HG03135 (cell line): ENCODE measurements around the gene MYLK4.
A peak's percentile ranks its signal among the peaks of the same experiment; 100 is the strongest.

Experiments
- ATAC-seq: cut with Tn5 transposase; IDR thresholded peaks from one replicate; pipeline ENCODE4 v1.9.1; 2021; ENCODE audit warnings: mild to moderate bottlenecking, moderate library complexity; ENCODE audit not compliant: unreplicated experiment

The MYLK4 gene

DNA sequence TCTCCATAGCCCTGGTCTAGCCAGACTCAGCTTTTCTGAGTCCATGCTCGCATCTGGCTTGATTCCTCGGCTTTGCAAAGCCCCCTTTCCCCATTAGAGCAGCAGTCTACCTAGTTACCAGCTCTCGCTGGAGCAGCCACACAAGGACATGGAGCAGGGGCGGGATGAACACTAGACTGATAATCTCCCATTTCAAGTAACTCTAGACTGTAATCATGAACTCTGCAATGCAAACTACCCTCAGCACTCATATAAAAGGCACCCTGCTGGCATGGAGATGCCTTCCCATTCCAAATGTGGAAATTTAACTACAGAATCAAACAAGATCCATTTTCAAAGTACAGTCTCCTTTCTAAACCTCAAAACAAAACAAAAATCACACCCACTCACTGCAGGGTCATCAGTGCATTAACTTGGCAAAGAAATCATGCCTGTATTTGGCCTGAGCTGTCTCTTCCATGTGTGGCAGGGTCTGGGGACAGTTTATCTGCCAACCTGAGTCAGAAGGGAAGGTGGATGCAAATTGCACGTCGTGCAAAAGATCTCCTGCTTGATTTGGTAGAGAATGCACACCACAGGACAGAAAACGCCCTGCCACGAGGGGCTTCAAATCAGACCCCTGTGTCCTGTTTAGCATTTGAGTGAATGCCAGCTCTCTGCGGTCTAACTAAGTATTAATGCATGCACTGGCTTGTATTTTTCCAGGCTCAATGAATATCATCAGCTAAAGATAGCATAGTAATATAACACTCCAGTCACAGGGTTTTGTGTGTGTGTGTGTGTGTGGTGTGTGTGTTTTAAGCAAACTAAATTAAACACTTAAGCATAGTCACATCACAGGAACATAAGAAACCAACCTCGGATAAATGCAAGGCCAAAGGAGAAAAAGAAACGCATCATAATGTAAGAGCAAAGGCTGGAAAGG, 85.3 kb downstream of the MYLK4 start:
- ATAC-seq, result no peak

DNA sequence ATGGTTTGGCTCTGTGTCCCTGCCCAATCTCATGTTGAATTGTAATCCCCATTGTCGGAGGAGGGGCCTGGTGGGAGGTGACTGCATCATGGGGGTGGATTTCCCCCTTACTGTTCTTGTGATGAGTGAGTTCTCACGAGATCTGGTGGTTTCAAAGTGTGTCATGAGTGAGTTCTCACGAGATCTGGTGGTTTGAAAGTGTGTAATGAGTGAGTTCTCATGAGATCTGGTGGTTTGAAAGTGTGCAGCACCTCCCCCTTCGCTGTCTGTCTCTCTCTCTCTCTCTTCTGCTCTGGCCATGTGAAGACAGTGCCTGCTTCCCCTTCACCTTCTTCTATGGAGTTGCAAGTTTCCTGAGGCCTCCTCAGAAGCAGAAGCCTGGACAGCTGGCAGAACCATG, 87.6 kb downstream of the MYLK4 start:
- no peak for ATAC-seq

DNA sequence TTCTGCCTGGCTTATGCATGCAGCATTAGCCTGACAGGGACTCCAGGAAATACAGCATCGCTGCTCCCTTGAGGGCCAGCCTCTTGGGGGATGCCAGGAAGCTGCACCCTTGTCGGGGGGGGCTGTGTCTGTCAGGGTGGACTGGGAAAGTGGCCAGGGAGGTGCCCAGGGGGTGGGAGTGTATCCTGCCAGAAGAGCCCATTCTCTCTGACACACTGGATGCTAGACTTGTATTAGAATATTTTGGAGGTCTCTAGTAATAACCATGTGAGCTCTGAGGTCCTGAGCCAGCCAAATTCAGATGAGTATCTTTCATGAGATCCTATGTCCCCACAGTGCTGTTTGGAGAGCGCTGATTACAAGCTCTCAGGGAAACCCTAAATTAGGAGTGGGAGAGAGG, 89.1 kb downstream of the MYLK4 start:
- ATAC-seq, result no peak

DNA sequence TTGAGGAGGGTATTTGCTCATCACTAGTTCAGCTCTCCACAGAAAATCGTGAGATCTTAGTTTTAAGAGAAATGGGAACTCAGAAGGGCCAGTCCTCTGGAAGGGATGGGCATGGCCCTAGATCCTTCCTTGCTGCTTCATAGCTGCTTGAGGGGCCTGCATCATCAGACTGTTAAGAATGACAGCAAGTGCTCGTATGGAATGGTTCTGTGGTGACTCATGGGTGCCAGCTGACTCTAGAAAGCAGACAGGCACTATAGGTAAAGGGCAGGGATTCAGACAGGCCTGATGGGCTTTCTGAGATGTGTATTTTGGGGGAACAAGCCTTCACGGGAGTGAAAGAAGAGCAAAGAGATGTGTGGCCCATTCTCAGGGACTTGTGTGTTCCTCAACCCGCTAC, 90.8 kb downstream of the MYLK4 start:
- no peak for ATAC-seq

DNA sequence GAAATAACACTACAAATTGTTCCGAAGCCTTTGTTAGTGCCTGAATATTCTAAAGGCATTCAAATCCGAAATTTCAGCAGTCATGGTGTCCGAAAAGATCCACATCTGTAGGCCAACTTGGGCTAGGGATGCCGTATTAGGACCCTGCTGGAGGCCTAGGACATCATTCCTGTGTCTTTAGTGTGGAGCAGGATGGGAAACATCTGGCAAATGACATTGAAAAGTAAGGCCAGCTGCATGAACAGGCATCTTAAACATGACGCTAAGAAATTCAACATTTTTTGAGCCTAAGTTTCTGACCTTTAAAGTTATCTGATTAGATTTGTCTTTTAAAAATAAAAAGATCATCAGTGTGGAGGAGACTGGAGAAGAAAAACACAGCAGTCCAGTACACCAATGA, 91.3 kb downstream of the MYLK4 start:
- no peak for ATAC-seq

DNA sequence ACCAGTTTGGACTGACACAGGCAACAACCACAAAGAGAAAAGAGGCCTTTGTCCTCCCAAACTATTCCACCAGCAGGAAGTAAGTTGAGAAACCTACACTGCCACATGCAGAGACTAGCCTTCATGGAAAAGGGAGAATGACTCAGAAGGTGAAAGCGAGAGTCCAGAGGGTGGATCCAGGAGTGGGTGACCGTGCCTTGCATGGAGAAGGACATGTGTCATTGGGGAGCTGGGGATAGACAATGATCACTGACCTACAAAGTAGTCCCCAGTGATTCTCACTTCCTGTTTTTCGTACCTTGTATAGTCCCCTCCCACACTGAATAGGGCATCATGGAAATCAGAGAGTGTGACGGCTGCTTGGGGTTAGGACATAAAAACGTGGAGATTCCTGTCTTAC, 91.9 kb downstream of the MYLK4 start:
- ATAC-seq, result peak; percentile 88

DNA sequence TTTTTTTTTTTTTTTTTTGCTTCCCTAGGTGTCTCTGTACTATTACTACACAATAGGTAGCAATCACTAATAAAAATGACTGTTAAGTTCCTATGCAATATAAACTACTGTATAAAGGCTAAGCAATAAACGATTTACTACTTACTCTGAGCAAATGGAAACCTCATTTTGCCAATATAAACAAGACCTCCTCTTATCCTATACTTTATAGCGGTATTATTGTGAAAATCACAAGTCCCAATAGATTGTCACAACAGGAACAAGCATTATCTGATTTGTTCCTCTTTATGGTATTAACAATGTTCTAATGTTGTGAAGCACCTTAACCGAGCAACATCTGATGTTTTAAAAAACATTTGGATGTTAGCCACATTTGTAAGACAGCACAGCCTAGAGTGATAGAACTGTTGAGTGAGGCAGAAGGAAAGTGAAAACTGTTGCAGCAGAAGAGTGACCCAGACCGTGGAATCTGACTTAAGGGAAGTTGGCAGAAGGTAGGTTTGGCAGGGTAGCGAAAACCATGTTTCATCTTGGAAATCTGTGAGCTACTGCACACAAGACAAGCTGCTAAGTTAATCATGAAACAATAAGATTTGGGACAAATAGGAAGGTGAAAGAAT, 94.2 kb downstream of the MYLK4 start:
- no peak for ATAC-seq

DNA sequence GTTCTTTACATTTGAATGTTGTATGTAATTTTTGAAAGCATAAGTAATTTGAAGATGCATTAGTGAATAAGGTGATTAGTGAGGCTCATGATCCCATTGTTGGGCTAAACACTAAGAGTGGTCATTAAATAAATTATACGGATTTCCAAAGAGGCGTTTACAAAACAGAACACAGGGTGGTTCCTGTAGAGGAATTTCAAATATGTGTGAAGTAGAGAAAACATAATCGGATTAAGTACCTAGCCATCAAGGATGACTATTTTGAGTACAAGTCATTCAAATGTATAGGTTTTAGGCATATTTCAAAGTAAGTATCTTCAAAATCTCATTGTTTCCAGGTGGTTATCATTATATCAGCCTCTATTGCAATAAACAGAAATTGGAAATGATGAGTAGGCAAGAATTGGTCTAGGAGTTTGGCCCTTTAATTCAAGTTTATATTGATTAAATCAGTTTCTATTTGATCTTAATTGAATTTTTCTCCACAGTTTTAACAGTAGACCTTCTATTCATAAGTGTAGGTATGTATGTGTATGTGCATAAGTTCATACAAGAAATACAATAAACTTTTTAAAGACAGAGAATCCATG, 94.8 kb downstream of the MYLK4 start:
- no peak for ATAC-seq

DNA sequence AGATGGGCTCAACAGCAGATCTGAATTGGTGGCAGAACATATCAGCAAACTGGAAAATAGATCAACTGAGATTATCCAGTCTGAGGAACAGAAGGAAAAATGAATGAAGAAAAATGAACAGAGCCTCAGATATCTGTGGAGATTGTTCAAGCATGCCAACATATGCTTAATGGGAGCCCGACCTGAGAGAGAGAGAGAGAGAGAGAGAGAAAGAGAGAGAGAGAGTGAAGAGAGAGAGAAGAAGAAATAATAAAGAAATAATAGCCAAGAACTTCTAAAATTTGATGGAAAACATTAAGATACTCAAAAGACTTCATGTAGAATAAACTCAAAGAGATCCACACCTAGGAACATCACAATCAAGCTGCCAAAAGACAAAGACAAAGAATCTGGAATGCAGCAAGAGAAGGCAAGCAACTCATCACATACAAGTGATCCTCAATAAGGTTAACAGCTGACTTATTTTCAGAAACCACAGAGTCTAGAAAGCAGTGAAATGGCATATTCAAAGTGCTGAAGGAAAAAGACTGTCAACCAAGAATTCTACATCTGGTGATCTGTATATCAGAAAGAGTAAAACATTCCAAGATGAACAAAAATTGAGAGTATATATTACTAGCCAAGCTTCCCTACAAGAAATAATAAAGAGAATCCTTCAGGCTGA, 97.2 kb downstream of the MYLK4 start:
- no peak for ATAC-seq

DNA sequence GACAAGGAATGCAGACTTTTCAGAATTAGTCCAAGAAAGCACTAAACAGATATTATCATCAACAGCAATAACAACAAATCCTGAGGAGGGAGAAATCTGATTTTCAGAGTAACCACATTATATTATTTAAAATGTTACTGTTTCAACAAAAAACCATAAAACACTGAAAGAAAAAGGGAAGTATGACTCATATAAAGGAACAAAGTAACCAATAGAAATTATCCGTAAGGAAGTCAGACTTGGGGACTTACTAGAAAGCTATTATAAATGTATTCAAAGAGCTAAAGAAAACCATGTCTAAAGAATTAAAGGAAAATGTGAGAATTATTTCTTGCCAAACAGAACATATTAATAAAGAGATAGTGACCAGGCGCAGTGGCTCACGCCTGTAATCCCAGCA, 98.1 kb downstream of the MYLK4 start:
- ATAC-seq, result no peak

DNA sequence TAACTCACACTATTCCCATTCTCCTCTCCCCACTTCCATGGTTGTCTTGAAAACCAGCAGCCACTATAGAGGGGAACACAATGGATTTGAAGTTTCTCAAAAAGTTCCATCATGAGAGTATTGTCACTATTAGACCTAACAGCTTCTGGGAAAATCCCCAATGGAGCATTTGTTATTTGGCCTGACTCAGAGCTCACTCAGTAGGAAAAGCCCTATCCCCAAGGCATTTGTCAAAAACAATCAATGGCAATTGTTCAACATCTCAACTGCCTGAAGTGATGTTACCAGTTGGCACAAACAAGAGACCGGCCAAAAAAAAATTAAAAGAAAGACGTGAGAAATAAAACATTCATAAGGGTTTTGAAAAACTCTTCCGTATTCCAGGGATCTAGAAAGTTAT, 98.8 kb downstream of the MYLK4 start:
- ATAC-seq, result no peak

DNA sequence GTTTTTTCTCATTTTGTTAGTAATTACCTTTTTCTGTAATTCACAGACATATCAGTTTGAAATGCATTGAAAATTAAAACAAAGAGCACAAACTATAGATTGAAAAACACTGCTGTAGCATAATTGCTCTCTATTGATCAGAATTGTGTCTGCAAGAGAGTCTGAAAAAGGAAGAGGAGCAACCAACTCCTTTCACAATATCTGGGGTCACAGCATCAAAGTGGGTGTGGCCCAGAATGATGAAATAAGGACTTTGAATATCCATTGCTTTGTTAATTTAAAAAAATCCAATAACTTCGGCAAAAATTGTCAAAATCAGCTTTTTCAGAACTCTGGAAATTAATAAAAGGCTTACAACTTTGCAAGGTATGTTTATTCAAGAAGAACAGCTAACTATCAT, 99.2 kb downstream of the MYLK4 start:
- ATAC-seq, result no peak

DNA sequence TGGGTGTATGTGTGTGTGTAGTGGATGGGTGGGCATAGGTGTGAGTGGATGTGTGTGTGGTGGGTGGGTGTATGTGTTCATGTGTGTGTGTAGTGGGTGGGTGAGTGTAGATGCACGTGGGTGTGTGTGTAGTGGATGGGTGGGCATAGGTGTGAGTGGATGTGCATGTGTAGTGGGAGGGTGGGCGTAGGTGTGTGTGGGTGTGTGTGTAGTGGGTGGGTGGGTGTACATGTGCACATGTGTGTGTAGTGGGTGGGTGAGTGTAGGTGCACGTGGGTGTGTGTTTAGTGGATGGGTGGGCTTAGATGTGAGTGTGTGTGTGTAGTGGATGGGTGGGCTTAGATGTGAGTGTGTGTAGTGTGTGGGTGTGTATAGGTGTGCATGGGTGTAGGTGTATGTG, 104.4 kb downstream of the MYLK4 start:
- no peak for ATAC-seq

DNA sequence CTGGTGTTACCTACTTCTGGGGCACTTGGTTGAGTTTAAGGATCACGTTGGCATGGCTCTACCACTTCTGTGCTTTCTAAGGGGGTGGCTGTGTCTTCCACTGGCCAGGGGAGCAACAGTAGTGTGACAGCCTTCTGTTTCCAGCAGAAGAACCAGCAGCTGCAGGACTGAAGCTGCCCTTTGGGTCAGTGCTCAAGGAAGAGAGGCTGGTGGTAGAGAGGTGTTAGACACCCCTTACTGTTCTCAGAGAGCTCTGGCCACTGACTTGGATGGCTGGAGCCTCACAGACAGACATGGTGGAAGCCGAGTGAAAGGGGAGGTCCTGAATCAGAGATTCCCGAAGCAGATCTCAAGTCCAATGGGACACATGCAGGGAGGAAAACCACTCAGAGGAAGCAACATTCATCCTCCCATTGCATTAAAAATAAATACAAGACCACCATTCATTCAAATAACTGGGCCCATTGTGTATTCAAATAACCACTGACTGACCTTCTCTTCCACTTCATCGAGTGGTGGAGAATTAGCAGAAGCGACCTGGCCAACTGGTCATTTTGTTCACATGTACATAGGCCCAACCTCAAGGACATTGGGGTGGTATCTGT, 106.7 kb downstream of the MYLK4 start:
- no peak for ATAC-seq

DNA sequence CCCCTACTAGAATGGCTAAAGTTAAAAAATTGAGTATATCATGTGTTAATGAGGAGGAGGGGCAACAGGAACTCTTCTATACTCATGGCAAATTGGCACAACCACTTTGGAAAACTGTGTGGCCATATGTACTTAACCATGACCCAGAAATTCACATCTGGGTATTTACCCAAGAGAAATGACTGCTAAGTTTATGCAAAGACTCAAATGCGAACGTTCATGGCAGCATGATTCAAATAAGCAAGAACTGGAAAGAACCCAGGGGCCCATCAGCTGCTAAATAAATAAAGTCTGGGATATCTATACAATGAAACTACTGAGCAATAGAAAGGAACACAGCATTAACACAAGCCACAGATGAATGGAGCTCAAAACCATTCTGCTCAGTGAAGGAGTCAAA, 107.6 kb downstream of the MYLK4 start:
- ATAC-seq, result no peak

DNA sequence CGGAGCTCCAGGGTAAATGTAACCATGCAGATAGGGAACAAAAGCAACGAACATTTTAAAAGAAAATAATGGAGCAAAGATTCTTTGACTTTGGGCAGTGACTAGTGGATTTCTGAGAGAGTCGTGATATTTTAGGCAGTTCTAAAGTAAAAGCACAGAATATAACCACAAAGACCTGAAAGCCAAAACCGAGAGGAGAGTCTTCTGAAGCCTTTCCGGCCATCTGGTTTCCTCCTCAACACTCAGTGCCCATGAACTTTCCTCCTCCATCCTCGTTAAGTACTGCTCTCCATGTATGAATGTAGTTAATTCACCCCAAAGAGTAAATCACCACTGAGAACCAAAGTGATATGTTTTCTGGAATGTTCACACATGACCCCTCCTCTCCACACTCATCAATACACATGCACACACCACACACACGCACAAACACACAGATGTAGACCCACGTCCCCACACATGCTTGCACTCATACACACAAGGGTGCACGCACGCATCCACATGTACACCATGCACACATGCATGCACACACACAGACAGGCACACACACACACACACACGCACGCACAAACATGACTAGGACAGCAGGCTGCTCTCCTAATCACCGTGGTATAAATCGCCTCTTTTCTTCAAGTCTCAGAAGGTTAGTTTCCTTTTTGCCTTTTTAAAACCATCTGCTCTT, 109.5 kb downstream of the MYLK4 start:
- no peak for ATAC-seq

DNA sequence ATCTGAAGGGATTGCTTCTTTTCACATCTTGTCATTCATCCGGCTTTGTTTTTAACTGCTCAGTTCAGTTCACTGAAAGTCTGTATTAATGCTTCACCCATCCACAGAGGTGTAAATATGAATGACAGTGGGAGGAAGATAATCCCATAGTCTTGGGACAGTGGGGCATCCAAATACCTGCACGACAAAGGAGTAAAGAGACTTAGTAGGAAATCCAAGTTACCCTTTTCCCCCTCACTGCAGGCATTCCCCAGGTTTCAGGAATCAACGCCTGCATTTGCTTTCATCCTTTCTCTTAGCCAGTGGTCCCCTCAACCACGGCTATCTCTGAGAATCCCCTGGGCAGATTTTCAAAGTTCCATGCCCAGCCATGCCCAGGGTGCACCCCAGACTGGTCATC, 110.2 kb downstream of the MYLK4 start:
- ATAC-seq, result no peak

DNA sequence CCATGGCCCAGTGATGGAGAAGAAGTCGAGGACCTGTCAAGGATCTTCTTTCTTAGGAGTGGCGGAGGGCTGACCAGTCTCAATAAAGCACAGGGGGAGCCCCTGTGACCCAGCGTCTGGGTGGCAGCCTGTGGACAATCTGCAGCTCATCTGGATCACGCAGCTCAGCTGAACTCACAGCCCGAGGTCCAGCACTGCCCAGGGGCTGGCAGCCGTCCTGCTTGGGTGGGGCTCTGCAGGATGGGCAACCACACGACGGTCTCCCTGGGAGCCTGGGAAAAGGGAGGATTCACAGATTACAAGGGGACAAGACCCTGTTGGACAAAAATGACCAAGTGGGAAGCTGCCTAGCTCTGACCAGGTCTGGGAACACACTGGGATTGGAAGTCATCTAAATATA, 110.8 kb downstream of the MYLK4 start:
- no peak for ATAC-seq

DNA sequence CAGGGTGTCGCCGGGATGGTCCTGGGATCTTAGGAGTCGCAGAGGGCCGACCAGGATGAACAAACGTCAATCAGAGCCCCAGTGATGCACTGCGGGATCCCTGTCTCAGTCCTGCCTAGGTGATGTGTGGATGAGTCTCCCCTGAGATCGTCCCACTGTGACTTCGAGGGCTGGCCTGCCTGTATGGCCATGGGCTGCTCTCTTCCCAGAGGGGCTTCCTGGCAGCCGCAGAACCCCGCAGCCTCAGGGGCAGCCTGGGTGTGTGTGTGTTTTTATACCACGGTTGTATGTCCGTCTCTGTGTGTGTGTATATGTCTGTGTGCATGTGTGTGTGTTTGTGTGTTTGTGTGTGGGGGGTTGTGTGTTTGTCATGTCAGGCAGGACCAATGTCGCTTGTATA, 111.6 kb downstream of the MYLK4 start:
- no peak for ATAC-seq

DNA sequence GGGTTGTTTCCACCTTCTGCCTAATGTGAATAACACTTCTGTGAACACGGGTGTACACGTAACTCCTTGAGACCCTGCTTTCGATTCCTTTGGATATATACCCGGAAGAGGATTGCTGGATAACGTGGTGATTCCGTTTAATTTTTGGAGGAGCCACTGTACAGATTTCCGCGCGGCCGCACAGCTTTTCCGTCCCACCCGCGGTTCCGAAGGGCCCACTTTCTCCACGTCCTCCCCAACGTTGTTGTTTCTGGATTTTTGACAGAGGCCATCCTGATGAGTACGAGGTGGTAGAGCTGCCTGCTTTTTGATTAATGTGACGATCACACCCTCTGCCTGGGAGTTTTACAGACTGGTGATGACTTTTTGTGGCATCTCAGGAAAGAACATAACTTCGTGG, 114.0 kb downstream of the MYLK4 start:
- no peak for ATAC-seq

DNA sequence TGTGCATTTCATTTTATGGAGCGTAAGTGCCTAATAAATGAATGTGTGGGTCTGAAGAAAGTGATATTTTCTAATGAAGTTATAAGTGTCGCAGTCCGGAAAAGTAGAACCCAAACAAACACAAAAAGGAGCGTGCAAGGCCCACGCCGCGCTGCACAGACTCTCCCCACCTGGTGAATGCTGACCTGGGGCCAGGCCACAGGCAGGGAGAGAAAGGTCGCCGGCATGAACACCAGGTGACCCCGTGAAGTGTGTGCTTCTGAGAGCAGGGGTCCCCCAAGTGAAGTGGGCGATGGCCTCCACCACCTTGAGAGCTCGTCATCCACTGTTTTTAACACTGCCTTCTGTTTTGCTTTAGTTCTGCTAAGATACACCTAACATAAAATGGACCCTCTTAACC, 114.8 kb downstream of the MYLK4 start:
- ATAC-seq, result no peak
